ENCODE measurements around the gene NT5DC1.

Gene NT5DC1

DNA sequence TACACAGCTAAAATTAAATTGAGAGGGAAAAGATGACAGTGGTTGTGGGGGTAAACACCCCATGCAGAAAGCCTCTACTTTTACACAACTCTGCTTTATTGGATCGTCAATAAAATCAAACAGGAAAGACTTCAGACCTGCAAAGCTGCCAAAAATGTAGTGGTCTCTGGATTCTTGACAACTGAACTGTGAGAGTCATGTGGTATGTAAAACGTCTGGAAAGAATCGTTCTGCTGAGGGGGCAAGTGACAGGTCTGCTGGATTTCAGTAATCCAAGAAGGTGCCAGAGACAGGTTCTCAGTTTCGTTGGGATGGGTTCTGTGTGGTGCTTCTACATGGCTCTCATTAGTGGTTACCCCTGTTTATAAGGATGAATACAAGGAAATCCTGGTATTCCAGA, 89.9 kb downstream of the NT5DC1 start:
- TF ChIP-seq CTCF (IDR thresholded peaks at IDR 0.05; ENCODE audit: borderline replicate concordance, control extremely low read depth, extremely low read depth, insufficient read depth, missing control alignments), result no peak
- in situ Hi-C loops (cut with MboI; ENCODE audit: low sequenced_read_pairs, unreplicated experiment), result no loop called here
- no peak for DNase-seq (ENCODE audit: low spot score)

DNA sequence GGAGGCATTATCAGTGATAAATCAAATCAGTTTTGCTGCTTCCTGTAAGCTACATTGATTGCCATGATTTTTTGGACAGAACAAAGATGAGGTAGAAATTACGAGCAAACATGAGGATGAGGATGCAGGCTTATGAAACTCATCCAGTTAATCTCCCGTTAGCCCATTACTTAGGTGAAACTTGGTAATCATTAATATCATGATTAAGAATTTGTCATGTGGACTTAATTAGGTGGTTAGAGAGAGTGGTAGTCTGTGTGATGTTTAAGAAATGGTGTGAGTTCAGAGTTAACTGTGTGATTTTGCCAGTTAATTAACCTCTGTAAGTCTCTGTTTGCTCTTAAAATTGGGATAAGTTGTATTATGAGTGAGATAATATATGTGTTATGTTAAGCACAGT, 91.2 kb downstream of the NT5DC1 start:
- DNase-seq (ENCODE audit: low spot score), result no peak
- in situ Hi-C loops (cut with MboI; ENCODE audit: low sequenced_read_pairs, unreplicated experiment), result no loop called here
- TF ChIP-seq CTCF (IDR thresholded peaks at IDR 0.05; ENCODE audit: borderline replicate concordance, control extremely low read depth, extremely low read depth, insufficient read depth, missing control alignments), result no peak

- TF ChIP-seq CTCF (IDR thresholded peaks at IDR 0.05; ENCODE audit: borderline replicate concordance, control extremely low read depth, extremely low read depth, insufficient read depth, missing control alignments), result no peak
- in situ Hi-C loops (cut with MboI; ENCODE audit: low sequenced_read_pairs, unreplicated experiment), result no loop called here
- no peak for DNase-seq (ENCODE audit: low spot score)
These were observed 92.1 kb downstream of the NT5DC1 start for GRCh38 chr6:116192786-116193185.

- TF ChIP-seq CTCF (IDR thresholded peaks at IDR 0.05; ENCODE audit: borderline replicate concordance, control extremely low read depth, extremely low read depth, insufficient read depth, missing control alignments), result no peak
- in situ Hi-C loops (cut with MboI; ENCODE audit: low sequenced_read_pairs, unreplicated experiment), result no loop called here
- DNase-seq (ENCODE audit: low spot score), result no peak
These were observed 96.2 kb downstream of the NT5DC1 start for GRCh38 chr6:116196841-116197240.

DNA sequence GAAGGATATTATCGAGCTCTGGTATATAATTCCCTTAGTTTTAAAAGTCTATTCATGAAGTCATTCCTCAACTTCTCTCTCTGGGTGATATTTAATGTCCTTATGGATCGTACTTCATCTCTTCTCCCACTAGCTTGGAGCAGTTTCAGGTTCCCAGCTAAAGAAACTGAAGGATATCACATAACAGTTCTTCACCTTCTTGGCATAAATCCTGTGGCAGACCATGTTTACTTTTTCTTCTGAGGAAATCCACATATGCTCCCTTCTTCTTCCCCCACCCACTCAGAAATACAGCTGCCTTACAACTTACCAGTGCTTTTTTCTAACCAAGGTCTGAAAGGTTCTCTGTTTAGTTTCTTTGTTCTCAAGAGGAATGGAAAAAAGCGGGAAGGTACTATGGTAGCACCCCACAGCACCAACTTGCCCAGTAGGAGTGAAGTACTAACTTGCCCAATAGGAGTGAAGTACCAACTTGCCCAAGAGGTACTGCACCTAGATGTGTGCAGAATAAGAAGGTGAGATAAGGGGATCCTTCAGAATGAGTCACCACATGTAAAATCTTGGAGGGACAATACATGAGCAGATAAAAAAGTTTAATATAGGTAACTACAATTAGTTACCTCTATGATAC, 100.1 kb downstream of the NT5DC1 start:
- in situ Hi-C loops (cut with MboI; ENCODE audit: low sequenced_read_pairs, unreplicated experiment), result no loop called here
- no peak for DNase-seq (ENCODE audit: low spot score)
- no peak for TF ChIP-seq CTCF (IDR thresholded peaks at IDR 0.05; ENCODE audit: borderline replicate concordance, control extremely low read depth, extremely low read depth, insufficient read depth, missing control alignments)

- no peak for DNase-seq (ENCODE audit: low spot score)
- TF ChIP-seq CTCF (IDR thresholded peaks at IDR 0.05; ENCODE audit: borderline replicate concordance, control extremely low read depth, extremely low read depth, insufficient read depth, missing control alignments), result no peak
- in situ Hi-C loops (cut with MboI; ENCODE audit: low sequenced_read_pairs, unreplicated experiment), result no loop called here
These were observed 100.9 kb downstream of the NT5DC1 start for GRCh38 chr6:116201538-116201937.
